Kidney epithelial cell (primary cell): ENCODE measurements around the gene XPOT. TPM values are rescaled to one million over a fixed set of nuclear protein-coding genes. Genes with fewer than 3 reads are reported as not detected.

Experiments used
- DNase-seq: peaks from one replicate; pipeline ENCODE4 v3.0.0-alpha.2; 2010; ENCODE audit warnings: low read depth
- H3K27me3 ChIP-seq: 2 replicates; pipeline ENCODE4 v1.6.0; 2011; ENCODE audit warnings: low read length; ENCODE audit not compliant: control insufficient read depth, insufficient read depth
- H3K36me3 ChIP-seq: 2 replicates; pipeline ENCODE4 v1.5.1; 2011; ENCODE audit warnings: low read length; ENCODE audit not compliant: control insufficient read depth, insufficient read depth
- H3K4me3 ChIP-seq: 2 replicates; pipeline ENCODE4 v1.5.1; 2011; ENCODE audit warnings: low read depth, mild to moderate bottlenecking, control low read depth, low read length
- CTCF ChIP-seq: IDR thresholded peaks from 2 replicates; pipeline ENCODE4 v1.5.1; 2011; ENCODE audit warnings: mild to moderate bottlenecking, moderate library complexity, low read length, control low read depth, inconsistent platforms; ENCODE audit not compliant: insufficient read depth, poor library complexity, severe bottlenecking
- total RNA-seq: library from RNA; depleted of rRNA; stranded (reverse); fragments of >200 nt; gene quantifications from 2 replicates; pipeline ENCODE4 v1.2.3, GENCODE V29; 2015

The XPOT gene
- total RNA-seq, 1 donor from 2014 or later, result 129 TPM

- TF ChIP-seq CTCF, result no peak
- H3K27me3 ChIP-seq, result no peaks in the 10 kb centered on the region
- H3K36me3 ChIP-seq, result peaks cover 1% of the 10 kb centered on the region
- DNase-seq, result no peak
- H3K4me3 ChIP-seq, result no peak overlapping the region
Measured at GRCh38 chr12:64468966-64469365, 64.8 kb downstream of the XPOT start.

- TF ChIP-seq CTCF, result no peak
- H3K36me3 ChIP-seq, result peaks cover 1% of the 10 kb centered on the region
- no peaks in the 10 kb centered on the region for H3K27me3 ChIP-seq
- no peak for DNase-seq
- no peak overlapping the region for H3K4me3 ChIP-seq
Measured at GRCh38 chr12:64469455-64470142, 65.4 kb downstream of the XPOT start.

- no peak for DNase-seq
- Histone ChIP-seq H3K27me3 (no peaks in the 10 kb centered on the region), H3K4me3 (no peak overlapping the region)
Measured at GRCh38 chr12:64470495-64470894, 66.3 kb downstream of the XPOT start.

GRCh38 chr12:64473176-64473575 is 69.0 kb downstream of the XPOT start:
- TF ChIP-seq CTCF, result no peak
- Histone ChIP-seq H3K36me3 (peaks cover 1% of the 10 kb centered on the region), H3K27me3 (no peaks in the 10 kb centered on the region), H3K4me3 (no peak overlapping the region)
- no peak for DNase-seq

More at GRCh38 chr12:64470495-64470894, 66.3 kb downstream of the XPOT start:
- H3K36me3 ChIP-seq, result peaks cover 1% of the 10 kb centered on the region
- no peak for TF ChIP-seq CTCF

GRCh38 chr12:64475518-64475917 is 71.3 kb downstream of the XPOT start:
- no peak for DNase-seq
- H3K27me3 ChIP-seq, result no peaks in the 10 kb centered on the region
- H3K4me3 ChIP-seq, result no peak overlapping the region
- no peak for TF ChIP-seq CTCF
- H3K36me3 ChIP-seq, result no peaks in the 10 kb centered on the region

GRCh38 chr12:64476844-64477243 is 72.7 kb downstream of the XPOT start:
- Histone ChIP-seq H3K36me3 (no peaks in the 10 kb centered on the region), H3K4me3 (no peak overlapping the region), H3K27me3 (no peaks in the 10 kb centered on the region)
- no peak for TF ChIP-seq CTCF
- DNase-seq, result no peak
